Neutrophil (primary cell): ENCODE data around the gene KDM2A.
"Not testable (repeated sequence)": the region's sequence is repeated elsewhere in the genome, so short reads cannot be mapped to it uniquely, and the experiment has no call there.

Experiments
- H3K27ac ChIP-seq: fragments of 200-600 bp; sonication (generic); 2 replicates; pipeline ENCODE4 v1.5.1; 2016; ENCODE audit warnings: mild to moderate bottlenecking, moderate library complexity
- H3K27me3 ChIP-seq: fragments of 200-600 bp; sonication (generic); 2 replicates; pipeline ENCODE4 v1.6.0; 2016; ENCODE audit warnings: mild to moderate bottlenecking
- H3K36me3 ChIP-seq: fragments of 200-600 bp; sonication (generic); 2 replicates; pipeline ENCODE4 v1.5.1; 2017
- H3K4me1 ChIP-seq, 2 experiments: fragments of 200-600 bp in 1 of 2; sonication (generic) in 1 of 2; 1 replicate in 1 of 2; 2 replicates in 1 of 2; pipeline versions ENCODE4 v1.5.1 to v1.6.1; 2013 to 2016; ENCODE audit warnings: low read depth in 1 of 2, low read length in 1 of 2, mild to moderate bottlenecking in 1 of 2, moderate library complexity in 1 of 2; ENCODE audit not compliant: control insufficient read depth in 1 of 2, insufficient read depth in 1 of 2
- H3K4me3 ChIP-seq, 2 experiments: fragments of 200-600 bp in 1 of 2; sonication (generic) in 1 of 2; 1 replicate in 1 of 2; 2 replicates in 1 of 2; pipeline ENCODE4 v1.5.1; 2013 to 2016; ENCODE audit warnings: low read depth in 1 of 2, low read length in 1 of 2, mild to moderate bottlenecking in 1 of 2, moderate library complexity in 1 of 2
- H3K9me3 ChIP-seq: fragments of 200-600 bp; sonication (generic); 2 replicates; pipeline ENCODE4 v1.5.1; 2016
- CTCF ChIP-seq: fragments of 200-600 bp; sonication (generic); IDR thresholded peaks from 2 replicates; pipeline ENCODE4 v1.5.1; 2016; ENCODE audit warnings: antibody characterized with exemption

KDM2A gene

DNA sequence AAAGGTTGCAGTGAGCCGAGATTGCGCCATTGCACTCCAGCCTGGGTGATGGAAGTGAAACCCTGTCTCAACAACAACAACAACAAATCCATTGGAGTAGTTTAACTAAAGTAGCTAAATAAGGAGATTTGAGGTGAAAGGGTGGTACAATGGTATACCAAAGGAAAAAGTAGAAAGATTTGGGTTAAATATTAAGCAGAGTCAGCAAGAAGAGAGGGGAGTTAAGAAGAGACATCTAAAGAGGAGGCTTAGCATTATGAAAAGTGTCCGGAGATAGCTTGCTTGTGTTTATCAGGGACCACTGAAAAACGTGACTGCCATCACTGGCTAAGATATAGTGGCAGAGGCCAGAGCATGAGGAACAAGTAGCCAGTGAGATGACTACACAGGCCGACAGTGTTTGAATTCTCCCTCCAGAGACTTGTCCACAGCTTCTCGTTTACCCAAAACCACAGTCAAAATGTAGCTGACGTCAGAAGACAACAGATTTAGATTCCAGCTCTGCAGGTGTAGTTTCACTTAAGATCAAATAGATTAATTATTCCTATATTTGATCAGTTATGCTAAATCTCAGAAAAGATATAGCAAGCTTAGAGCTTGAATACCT is 114.6 kb downstream of the KDM2A start:
- Histone ChIP-seq H3K36me3 (peaks cover 71% of the 10 kb centered on the region), H3K4me3 (no peak overlapping the region)

GRCh38 chr11:67234571-67234970 is 115.5 kb downstream of the KDM2A start:
- H3K27me3 ChIP-seq, H3K9me3 ChIP-seq, H3K4me3 ChIP-seq: not testable (repeated sequence)
- peaks cover 12 to 14% of the 10 kb centered on the region in 2 experiments for H3K4me1 ChIP-seq
- peak overlapping the region; percentile 49 for H3K27ac ChIP-seq
- peaks cover 62% of the 10 kb centered on the region for H3K36me3 ChIP-seq

More for the DNA sequence above, 114.6 kb downstream of the KDM2A start:
- TF ChIP-seq CTCF = no peak
- H3K27ac ChIP-seq = peak overlapping the region; percentile 49
- H3K4me1 ChIP-seq = peaks cover 3 to 6% of the 10 kb centered on the region in 2 experiments
- no peaks in the 10 kb centered on the region for H3K9me3 ChIP-seq
- H3K27me3 ChIP-seq = no peaks in the 10 kb centered on the region

DNA sequence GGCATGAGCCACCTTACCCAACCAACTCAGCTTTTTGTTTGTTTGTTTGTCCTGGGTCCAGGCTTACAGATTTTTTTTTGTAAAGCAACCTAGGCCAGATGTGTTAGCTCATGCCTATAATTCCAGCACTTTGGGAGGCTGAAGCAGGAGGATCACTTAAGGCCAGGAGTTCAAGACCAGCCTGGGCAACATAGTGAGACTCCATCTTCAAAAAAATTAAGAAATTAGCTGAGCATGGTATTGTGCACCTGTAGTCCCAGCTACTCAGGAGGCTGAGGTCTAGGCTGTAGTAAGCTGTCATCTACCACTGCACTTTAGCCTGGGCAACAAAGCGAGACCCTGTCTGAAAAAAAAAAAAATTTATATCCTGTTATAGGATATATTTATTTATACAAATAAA is 118.5 kb downstream of the KDM2A start:
- no peaks in the 10 kb centered on the region for H3K9me3 ChIP-seq
- peaks cover 36 to 40% of the 10 kb centered on the region in 2 experiments for H3K4me1 ChIP-seq
- H3K27ac ChIP-seq = no peak overlapping the region
- H3K4me3 ChIP-seq = no peak overlapping the region
- no peaks in the 10 kb centered on the region for H3K27me3 ChIP-seq
- no peak for TF ChIP-seq CTCF
- peaks cover 38% of the 10 kb centered on the region for H3K36me3 ChIP-seq

DNA sequence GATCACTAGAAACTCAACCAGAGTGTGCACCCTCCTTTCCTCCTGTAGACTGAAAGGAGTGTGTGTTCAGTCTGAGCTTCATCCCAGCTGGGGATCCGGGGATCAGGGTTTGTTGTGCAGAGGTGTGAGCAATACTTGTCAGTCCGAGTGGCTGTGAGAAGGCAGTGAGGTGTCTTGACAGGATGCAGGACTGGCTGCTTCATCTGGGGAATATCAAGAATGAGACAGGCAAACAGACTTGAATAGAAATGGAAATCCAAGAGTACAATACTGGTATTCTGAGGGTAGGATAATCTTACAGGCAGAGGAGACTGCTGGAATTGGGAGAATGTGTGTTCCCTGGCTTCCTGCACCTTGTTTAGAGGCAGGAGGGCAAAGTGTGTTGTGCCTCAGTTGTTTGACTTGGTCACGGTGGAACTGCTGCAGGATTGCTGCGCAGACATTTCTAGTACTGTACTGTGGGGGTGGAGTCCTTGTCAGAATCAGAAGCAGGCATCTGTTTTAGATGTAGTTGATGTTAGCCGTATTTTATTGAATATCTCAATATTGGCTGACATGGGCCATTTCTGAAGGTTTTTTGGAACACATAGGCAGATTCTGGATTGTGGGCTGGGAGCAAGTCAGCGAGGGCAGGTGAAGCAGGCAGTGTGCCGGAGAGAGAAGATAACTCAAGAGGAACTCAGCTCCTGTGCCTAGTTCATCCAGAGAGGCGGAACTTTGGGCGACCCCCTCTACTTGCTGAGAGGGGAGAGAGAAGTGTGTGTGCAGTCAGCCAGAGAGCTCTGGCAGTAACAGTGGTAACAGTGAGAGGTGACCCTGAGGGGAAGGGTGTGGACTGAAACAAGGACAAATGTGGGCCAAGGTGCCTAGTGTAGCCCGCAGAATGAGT is 120.1 kb downstream of the KDM2A start:
- TF ChIP-seq CTCF = no peak
- Histone ChIP-seq H3K27me3 (no peaks in the 10 kb centered on the region), H3K27ac (peak overlapping the region; percentile 81), H3K36me3 (peaks cover 38% of the 10 kb centered on the region), H3K9me3 (no peaks in the 10 kb centered on the region), H3K4me3 (peak overlapping the region; percentile 46 to 54), H3K4me1 (peaks cover 36 to 40% of the 10 kb centered on the region in 2 experiments)

GRCh38 chr11:67239783-67240575 is 120.9 kb downstream of the KDM2A start:
- Histone ChIP-seq H3K36me3 (peaks cover 40% of the 10 kb centered on the region), H3K4me1 (peaks cover 36 to 40% of the 10 kb centered on the region in 2 experiments), H3K27me3 (no peaks in the 10 kb centered on the region), H3K4me3 (peak overlapping the region; percentile 46 to 54), H3K9me3 (no peaks in the 10 kb centered on the region), H3K27ac (peak overlapping the region; percentile 81)
- TF ChIP-seq CTCF = no peak
